GM19397 (cell line): ENCODE results near the gene TBC1D22B.

Experiments used
- ATAC-seq: cut with Tn5 transposase; IDR thresholded peaks from one replicate; pipeline ENCODE4 v1.9.1; 2021; ENCODE audit warnings: mild to moderate bottlenecking, moderate library complexity; ENCODE audit not compliant: unreplicated experiment

TBC1D22B gene

DNA sequence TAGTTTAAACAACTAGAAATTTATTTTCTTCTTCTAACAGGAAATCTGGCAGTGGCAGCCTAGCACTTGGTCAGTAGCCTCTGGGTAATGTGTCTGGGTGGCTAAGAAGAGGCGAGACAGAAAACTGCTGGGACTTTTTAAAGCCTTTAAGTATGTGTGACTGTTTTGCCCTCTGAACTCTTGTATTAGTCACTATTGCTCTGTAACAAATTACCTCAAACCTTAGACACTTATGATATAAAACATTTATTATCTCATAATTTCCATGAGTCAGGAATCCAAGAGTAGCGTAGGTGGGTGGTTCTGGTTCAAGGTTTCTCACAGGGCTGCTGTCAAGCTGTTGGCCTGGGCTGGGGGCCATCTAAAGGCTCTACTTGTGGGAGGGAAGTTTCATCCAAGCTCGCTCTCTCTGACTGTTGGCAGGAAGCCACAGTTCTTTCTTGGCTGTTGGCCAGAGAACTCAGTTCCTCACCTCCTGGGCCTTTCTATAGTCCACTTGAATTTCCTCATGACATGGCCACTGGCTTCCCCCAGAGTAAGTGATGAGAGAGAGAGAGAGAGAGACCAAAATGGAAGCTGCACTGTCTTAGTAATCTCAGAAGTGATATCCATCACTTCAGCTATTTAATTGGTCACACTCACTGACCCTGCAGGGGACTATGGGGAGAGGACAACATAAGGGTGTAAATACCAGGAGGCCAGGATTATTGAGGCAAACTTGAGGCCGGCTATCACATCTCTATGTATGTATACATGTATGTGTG is 17.4 kb upstream of the TBC1D22B start:
- ATAC-seq = no peak

DNA sequence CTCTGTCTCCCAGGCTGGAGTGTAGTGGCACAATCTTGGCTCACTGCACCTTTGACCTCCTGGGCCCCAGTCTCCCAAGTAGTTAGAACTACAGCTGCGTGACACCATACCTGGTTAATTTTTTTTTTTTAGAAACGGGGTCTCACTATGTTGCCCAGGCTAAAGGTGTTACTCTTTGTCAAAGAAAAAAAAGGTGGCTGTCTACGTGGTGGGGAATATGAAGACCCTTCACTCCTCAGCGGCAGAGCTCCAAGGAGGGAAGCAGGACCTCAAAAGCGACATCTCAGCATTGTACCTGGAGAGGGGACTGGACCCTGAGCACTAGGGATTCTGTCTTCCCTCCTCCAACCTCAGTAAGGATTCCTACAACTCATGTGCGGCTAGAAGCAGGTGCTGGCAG is 16.4 kb upstream of the TBC1D22B start:
- ATAC-seq = no peak

DNA sequence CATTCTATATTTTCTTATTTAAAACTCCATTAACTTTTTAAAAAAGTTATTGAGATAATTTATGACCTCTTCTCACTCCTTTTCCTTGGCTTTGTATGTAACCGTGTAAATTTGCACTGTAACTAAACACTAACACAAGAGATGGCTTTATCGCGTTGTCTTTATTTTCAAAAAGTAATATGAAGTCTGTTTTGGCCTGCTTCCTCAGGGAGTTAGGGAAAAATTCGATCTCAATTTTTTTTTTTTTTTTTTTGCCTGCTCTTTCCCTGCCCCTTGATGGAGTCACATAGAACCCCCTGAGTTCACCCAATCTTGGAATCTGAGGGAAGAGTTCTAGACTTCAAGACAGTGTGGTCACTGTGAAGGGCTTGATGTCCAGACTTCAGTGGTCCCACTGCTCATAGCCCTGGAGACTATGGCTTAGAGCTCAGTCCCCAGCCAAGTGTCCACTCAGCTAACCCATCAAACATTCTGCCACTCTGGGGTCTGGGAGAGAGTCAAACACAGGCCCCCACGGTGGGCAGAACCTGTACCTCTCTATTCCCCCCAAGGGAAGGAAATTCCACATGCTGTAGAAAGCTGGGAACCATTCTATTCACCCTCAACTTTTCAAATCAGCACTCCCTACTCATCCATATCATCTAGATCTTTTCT is 15.7 kb upstream of the TBC1D22B start:
- ATAC-seq = no peak

DNA sequence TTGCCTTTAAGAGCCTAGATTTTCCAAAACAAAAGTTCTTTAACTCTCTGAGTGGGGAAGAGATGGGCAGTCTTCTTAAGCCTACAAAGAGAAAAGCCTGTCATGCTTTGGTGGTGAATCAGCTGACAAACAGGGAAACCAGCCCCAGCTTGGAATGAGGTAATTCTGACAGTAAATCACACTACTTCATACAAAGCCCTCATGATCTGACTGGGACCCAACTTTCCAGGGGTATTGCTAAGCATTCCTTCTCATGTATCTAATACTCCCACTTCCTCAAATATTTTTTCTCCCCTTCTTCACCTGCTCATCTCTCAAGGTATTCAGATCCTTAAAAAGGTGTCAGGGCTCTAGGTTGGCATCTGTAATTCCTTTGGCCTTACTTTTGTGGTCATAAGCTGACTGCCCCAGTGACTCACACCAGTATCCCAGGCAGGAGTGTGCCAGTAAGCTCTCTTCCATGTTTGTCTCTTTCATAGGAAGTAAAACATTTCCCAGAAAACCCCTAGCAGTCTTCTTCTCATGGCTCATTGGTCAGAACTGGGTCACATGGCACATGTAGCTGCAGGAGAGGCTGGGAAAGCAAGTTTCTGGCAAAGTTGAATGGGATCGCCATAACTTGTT is 15.0 kb upstream of the TBC1D22B start:
- ATAC-seq = no peak

DNA sequence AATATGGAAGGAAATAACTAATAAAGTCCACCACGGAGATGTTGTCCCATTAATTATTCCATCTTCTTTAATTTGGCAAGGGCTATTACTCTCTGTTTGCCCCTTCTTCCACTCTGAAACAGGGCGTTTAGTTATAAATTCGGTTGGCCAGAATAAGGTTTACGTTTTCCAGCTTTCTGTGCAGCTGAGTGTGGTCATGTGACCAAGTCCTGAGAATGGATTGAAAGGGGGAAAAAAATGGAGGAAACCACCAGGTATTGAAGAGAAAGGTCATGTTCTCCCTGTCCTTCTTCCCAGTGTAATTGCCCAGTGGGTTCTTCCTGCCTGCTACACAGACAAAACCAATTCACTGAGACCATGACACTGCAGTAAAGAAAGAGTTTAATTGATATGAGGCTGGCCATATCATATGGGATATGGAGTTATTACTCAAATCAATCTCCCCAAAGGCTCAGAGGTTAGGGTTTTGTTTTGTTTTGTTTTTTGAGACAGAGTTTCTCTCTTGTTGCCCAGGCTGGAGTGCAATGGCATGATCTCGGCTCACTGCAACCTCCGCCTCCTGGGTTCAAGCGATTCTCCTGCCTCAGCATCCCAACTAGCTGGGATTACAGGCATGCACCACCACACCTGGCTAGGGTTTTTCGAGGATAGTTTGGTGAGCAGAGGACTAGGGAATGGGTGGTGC is 14.3 kb upstream of the TBC1D22B start:
- no peak for ATAC-seq

DNA sequence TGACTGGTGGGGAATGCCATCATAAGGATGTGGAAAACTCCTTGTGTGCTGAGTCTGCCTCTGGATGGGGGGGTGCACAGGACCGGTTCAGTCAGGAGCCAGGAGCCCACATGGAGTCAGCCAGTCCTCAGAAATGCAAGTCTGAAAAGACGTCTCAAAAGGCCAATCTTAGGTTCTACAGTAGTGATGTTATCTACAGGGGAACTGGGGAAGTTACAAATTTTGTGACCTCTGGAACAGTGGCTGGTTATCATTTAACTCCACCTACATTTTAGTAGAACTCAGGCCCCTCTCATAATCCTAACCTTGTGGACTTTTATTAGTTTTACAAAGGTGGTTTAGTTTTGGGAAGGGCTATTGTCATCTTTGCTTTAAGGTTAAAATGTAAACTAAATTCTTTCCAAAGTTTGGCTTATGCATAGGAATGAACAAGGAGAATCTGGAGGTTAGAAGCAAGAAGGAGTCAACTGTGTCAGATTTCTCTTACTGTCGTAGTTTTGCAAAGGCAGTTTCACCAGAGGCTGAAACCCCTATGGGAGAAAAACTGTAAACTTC is 13.7 kb upstream of the TBC1D22B start:
- ATAC-seq = no peak

DNA sequence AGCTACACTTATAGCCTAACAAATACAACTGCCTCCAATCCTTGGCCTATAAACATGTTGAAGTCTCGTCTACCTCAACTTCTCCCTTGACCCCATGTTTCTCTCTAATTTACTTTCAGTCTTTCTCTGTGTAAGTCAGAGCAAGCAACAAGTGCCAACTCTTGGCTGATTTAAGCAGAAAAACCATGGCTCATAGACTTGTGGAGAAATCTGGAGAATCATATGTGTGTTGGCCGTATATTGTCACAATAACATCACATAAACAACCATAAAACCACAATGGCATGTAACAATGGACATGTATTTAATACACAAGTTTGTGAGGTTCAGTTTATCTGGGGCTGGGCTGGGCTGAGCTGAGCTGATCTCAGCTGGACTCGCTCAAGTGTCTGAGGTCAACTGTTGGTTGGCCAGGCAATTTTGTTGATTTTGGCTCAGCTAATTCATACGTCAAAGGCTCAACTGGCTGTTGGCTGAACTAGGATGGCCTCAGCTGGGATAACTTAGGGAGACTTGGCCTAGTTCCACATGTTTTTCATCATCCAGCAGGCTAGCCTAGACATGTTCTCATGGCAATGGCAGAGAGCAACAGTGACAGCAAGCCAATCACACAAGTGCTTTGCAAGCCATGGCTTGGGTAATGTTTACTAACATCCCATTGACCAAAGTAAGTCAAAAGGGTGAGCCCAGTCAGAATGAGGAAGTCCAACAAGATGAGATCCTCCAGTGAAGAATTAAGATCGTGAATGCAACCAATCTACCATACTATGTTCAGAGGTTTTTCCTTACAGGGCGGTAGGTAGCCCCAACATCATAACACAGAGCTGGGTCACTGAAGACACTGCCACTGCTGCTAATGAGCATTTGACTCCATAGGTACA is 12.9 kb upstream of the TBC1D22B start:
- ATAC-seq = no peak

DNA sequence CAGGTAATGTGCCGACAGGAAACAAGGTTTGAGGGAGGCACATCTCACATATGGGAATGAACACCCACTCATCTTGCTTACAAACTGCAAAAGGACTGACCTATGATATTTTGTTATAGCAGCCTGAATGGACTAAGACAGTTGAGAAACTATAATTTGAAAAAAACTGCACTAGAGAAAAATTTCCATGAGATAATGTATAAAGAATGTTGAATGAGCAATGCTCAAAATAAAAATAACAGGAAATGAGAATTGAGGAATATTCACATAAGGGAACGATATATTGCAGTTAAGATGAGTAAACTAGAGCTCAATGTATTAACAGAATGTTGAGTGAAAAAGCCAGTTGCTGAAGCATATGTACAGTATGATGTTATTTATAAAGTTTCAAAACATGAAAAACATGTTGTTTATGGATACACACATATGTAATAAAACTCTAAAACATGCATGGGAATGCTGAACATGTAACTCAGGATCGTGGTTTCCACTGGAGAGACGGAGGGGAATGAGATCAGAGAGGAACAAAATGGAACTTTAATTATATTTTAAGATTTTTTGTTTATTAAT is 6.3 kb upstream of the TBC1D22B start:
- ATAC-seq = no peak

DNA sequence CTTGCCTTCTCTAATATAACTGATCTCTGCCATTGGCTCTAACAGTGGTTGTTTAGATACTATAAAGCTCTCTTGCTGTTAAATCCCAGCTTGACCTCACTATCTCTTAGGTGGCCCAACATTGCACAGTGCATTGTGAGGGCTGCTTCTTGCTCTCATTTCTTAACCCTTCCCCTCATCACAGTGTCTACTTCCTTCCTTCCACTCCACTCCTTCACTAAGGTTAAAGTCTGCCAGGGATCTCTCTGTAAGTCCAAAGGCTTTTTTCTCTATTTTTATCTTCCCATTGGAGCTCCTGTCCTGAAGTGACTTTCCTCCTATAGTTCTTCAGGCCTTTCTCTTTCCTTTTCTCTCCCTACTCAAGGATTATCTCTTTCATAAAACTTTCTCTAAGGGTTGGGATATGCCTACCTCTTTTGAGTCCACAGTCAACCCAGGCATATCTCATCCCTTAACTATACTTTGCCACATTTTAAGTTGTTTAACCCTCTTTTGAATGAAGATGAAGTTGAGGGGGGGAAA is 4.0 kb upstream of the TBC1D22B start:
- no peak for ATAC-seq

DNA sequence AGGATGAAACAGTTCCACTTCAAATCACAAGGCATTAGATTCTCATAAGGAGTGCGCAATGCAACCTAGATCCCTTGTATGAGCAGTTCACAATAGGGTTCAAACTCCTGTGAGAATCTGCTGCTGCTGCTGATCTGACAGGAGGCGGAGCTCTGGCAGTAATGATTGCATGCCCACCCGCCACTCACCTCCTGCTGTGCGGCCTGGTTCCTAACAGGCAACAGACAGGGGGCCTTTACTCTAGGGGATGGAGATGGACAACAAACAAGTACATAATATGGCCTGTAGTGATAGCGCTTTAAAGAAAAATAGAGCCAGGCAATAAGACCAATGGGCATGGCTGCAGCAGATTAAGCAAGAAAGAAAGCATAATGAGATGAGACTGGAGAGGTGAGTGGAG is 2.7 kb upstream of the TBC1D22B start:
- ATAC-seq = no peak

DNA sequence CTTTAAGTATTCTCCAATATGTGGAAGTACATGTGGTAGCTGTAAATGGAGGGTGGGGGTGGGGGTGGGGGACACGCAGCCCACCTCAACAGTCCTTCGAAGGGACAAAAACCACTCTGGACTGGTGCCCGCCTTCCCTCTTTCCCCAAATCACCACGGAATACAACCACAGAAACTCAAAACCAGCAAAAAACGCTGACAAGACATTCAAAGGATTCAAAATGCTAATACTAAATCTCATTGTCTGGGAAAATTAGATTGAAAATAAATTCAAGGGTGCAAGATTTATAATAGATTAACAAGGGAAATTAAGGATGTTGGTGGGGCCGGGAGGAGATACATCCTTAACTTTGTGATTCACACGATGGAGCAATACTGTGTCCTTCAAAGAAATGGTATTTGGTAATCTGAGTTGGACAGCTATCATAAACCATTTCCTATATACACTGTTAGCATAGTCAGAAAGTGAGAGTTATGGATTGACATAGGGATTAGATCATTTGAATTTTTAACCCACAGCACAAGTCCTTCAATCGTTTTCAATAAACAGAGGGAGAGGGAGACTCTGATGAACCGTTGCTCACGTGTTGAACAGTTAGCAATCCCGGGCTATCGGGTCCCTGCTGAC is 766 bp upstream of the TBC1D22B start:
- ATAC-seq = no peak

DNA sequence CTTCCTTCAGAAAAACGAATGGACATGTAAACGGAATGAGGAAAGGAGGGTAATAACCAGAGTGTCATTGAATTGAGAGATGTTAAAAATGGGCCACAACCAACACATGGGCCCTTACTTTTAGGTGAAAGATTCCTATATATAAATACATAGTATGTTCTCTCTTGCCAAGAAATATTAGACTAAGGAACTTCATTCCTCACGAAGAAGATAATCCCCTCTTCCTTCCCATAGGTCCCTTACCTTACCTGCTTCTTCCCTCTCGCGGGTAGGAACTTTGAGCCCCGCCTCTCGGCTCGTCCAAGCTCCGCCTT is 295 bp upstream of the TBC1D22B start:
- no peak for ATAC-seq

DNA sequence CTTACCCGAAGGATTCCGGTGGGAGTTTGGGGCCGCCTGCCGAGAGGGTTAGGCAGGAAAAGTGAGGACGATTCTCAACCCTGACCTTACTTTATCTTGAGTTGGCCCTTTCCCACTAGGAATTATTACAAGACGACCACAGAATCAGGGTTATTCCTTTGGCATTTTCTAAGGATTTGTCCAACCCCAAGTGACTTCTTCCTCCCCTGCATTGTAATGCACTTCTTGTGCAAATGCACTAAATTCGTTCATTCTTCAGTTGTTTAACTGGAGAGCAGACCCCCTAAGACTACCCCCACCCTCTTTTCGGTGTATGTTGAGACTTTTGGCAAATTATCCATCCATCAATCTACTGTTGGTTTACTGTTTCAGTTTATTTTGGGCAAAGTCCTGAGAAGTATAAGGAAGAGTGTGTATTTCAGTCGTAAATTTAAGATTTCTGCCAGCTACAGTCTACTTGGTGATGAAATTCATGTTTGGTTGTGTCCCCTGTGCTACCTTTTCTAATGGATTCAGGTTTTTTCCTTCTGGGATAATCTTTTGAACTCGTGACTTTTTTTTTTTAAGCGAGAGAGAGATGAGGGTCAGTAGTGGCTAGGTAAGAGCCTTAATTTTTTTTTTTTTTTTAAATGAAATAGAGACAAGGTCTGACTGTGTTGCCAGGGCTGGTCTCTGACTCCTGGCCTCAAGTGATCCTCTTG is 983 bp downstream of the TBC1D22B start:
- no peak for ATAC-seq

DNA sequence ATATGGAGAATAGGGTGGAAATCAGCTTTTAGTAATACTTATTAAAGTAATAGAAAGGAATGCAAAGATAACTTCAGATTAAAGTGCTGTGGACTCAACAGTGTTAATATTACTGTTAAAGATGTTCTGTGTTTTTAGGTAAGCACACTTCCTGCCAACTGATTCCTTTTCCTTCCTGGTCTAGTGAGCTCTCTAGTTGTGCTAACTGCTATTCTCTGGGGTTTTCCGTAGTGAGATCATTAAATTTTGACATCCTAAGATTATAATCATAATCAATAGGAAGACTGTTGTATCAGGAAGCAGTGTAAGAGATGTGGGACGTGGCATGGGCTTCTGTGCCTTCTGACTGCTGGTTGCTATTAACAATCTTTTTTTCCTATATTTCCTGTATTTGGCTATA is 1.6 kb downstream of the TBC1D22B start:
- ATAC-seq = no peak

DNA sequence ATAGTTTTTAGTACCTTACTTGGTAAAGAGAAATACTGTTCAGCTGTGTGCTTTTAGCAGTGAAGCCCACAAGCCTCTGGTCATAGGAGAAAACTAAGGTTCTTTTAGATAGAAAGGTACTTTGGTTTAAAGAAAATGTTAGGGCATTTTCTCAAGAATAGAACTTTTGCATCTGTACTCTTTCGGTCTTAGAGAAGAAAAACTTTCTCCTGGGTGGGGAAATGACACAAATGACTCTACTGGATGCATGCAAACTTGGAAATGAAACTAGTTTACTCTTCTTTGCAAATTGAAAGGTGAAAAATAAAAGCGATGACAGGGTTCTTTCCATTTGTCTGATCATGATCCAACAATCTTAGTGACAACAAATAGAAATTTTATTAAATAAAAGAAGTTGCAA is 2.5 kb downstream of the TBC1D22B start:
- no peak for ATAC-seq

DNA sequence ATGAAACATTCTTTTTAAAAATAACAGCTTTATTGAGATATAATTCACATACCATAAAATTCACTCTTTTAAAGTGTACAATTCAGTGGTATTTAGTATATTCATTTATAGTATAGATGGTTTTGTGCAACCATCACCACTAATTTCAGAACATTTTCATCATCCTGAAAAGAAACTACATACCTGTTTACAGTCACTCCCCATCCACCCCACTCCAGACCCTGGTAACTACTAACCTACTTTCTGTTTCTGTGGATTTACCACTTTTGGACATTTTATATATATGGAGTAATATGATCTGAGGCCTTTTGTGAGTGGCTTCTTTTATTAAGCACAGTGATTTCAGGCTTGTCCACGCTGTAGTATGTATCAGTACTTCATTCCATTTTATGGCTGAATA is 2.9 kb downstream of the TBC1D22B start:
- no peak for ATAC-seq

DNA sequence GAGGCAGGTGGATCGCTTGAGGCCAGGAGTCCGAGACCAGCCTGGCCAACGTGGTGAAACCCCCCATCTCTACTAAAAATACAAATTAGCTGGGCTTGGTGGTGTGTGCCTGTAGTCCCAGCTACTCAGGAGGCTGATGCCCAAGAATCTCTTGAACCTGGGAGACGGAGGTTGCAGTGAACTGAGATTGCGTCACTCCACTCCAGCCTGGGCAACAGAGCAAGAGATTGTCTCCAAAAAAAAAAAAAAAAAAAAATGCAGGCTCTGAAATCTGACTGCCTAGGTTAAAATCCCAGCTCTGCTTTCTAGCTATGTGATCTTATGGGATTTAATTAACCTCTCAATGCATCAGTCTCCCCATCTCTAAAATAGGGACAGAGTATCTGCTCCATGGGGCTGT is 3.6 kb downstream of the TBC1D22B start:
- ATAC-seq = no peak

DNA sequence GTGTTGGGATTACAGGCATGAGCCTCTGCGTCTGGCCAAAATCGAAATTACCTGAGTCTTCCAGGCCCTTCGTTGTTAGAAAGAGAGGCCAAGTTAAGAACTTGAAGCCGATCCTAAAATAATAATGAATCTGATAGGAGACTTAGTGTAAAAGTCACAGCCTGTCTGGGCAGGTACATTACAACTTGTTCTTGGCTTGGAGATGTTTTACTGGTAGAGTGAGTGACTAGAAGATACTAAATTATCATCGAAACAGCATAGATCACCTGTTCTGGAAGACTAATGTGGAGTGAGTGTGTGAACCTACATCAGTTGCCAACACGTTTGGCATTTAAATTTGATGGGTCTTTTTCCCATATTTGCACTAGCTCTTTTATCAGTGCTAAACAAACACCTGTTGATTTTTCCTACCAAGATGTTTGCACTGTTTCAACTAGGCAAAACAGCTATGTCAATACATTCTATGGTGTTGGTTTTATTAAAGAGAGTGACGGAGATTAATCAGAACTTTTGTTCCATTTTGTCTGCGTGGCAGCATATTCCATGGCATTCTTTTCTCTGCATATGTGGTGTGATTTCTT is 5.0 kb downstream of the TBC1D22B start:
- no peak for ATAC-seq

DNA sequence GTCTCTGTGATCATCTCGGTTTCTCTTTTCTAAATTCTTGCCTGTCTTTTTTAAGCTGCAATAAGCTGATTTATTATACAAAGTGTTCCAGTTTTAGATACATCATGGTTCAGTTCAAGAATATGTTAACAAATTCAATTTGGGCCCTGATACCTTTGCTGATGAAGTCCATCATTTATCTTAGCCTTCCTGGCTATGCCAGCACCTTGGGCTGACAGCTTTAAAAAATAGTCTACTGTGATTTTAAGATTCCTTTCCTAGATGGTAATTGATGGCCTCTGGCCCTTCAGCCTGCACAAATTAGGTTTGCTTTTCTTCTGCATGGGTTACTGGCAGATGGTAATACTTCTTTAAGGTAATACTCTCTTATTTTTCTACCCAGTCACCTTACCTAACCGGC is 7.4 kb downstream of the TBC1D22B start:
- no peak for ATAC-seq
